Panc1 (cell line): ENCODE data around the gene BMI1. TPM values are rescaled to one million over a fixed set of nuclear protein-coding genes. Genes with fewer than 3 reads are reported as not detected.

Experiments
- ATAC-seq: fragments of 200-7000 bp; cut with Tn5 transposase; 2 replicates; pipeline ENCODE4 v1.9.1; 2020; ENCODE audit warnings: mild to moderate bottlenecking, moderate library complexity
- BruUV-seq: library from RNA; stranded (reverse); fragments of 400-500 nt; replicated peaks from 2 replicates; lab custom pipeline; 2021; lab: Mats Ljungman, UMichigan
- CTCF ChIA-PET: fragments of 300-600 bp; sonication (Branson Sonifier 250); formaldehyde crosslinking; loops from one replicate; lab custom pipeline; 2022; ENCODE audit warnings: antibody characterized with exemption; lab: Charles Lee
- POLR2A ChIA-PET: fragments of 300-600 bp; sonication (Branson Sonifier 250); formaldehyde crosslinking; loops from one replicate; lab custom pipeline; 2022; ENCODE audit warnings: antibody characterized with exemption; lab: Charles Lee
- DNase-seq: peaks from one replicate; pipeline ENCODE4 v3.0.0-alpha.2; 2010; ENCODE audit warnings: low read depth, low spot score
- H3K27ac ChIP-seq: 2 replicates; pipeline ENCODE4 v1.5.1; 2011; ENCODE audit warnings: mild to moderate bottlenecking, low read length, inconsistent platforms
- H3K27me3 ChIP-seq: fragments of 200-500 bp; sonication (Bioruptor generic); 2 replicates; pipeline ENCODE4 v1.6.0; 2014; ENCODE audit warnings: low read length, inconsistent platforms; ENCODE audit not compliant: control insufficient read depth, insufficient read depth
- H3K36me3 ChIP-seq: fragments of 200-500 bp; sonication (Bioruptor generic); 2 replicates; pipeline ENCODE4 v1.5.1; 2014; ENCODE audit warnings: inconsistent platforms, mild to moderate bottlenecking, low read length, moderate library complexity; ENCODE audit not compliant: control insufficient read depth, insufficient read depth
- H3K4me1 ChIP-seq: 2 replicates; pipeline ENCODE4 v1.5.1; 2011; ENCODE audit warnings: inconsistent platforms, mild to moderate bottlenecking, low read length, moderate library complexity; ENCODE audit not compliant: control insufficient read depth, insufficient read depth
- H3K4me3 ChIP-seq, 2 experiments: 2 replicates each; pipeline ENCODE4 v1.5.1; 2011 to 2012; ENCODE audit warnings: low read depth in 2 of 2, low read length in 2 of 2, mild to moderate bottlenecking in 2 of 2, inconsistent platforms in 1 of 2, moderate library complexity in 1 of 2
- H3K9me3 ChIP-seq: fragments of 200-500 bp; sonication (Bioruptor generic); 2 replicates; pipeline ENCODE4 v1.5.1; 2014; ENCODE audit warnings: low read depth, mild to moderate bottlenecking, inconsistent platforms, low read length, moderate library complexity; ENCODE audit not compliant: control insufficient read depth, insufficient read depth
- POLR2AphosphoS5 ChIP-seq: IDR thresholded peaks from 2 replicates; pipeline ENCODE4 v1.6.1; 2012; ENCODE audit warnings: mild to moderate bottlenecking, low read depth, low read length, moderate library complexity
- SIN3A ChIP-seq: IDR thresholded peaks from 2 replicates; pipeline ENCODE4 v1.6.1; 2012; ENCODE audit warnings: low read depth, mild to moderate bottlenecking, low read length, moderate library complexity, borderline replicate concordance; ENCODE audit not compliant: insufficient read depth
- TCF7L2 ChIP-seq: IDR thresholded peaks from 2 replicates; pipeline ENCODE4 v1.6.1; 2011; ENCODE audit warnings: mild to moderate bottlenecking, low read depth, low read length, inconsistent platforms
- in situ Hi-C: cut with HindIII; loops from 2 replicates; pipeline ENCODE4 v1.10.0; 2016; ENCODE audit warnings: low sequenced_read_pairs, low pct_unique_long_range_greater_than_20kb
- intact Hi-C: fragments of 100-400 bp; cut with micrococcal nuclease; formaldehyde crosslinking; loops from one replicate; pipeline ENCODE4 v1.10.0; 2022; ENCODE audit not compliant: unreplicated experiment
- total RNA-seq: library from RNA; stranded (reverse); gene quantifications from one replicate; pipeline ENCODE4 v1.2.1, GENCODE V29; 2021; ENCODE audit not compliant: unreplicated experiment
- TF ChIP-seq, protein P1 (sequence below): fragments of 450-650 bp; IDR thresholded peaks from 2 replicates; pipeline ENCODE4 v1.5.1; 2017; ENCODE audit warnings: mild to moderate bottlenecking
- TF ChIP-seq, protein P2 (sequence below), 2 experiments: IDR thresholded peaks; 2 replicates each; pipeline ENCODE4 v1.6.1; 2011 to 2012; ENCODE audit warnings: low read depth in 2 of 2, control low read depth in 1 of 2, low read length in 1 of 2, mild to moderate bottlenecking in 1 of 2, moderate library complexity in 1 of 2; ENCODE audit not compliant: insufficient read depth in 1 of 2

BMI1 gene
- total RNA-seq, 1 experiment from 2014 or later, result 55.1 TPM

DNA sequence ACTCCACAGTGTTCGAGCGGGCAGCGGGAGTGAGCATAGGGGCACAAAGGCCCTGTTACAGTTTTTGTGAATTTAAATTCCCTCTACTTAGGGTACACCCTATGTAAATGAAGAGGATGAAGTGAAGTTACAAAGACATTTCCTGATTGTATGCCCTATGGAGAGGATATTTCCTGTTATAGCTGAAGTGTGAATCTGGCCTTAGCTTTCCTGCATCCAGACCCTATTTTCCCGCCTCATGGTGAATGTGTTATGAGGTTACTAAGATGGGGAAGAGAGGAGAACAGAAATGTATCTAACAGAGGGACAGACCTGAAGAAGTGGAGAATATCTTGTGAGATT, 42.5 kb upstream of the BMI1 start:
- CTCF ChIA-PET, result no interaction called here
- in situ Hi-C loops, result no loop called here
- H3K36me3 ChIP-seq, result no peaks in the 10 kb centered on the region

DNA sequence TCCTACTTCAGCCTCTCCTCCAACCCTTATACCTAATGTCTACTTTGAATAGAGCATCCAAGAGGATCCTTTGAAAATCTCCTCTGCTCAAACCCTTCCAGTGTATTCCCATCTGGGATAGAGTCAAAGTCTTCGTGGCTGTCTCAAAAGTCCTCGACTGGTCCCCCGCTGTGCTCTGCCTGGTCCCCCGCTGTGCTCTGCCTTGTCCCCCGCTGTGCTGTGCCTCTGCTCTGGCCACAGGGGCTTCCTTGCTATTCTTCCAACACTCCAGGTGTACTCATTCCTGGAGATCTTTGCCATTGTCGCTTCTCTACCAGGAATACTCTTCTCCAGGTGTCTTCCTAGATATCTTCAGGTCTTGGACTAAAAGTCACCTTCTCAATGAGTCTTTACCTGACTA, 40.8 kb upstream of the BMI1 start:
- H3K4me1 ChIP-seq, result peaks cover 2% of the 10 kb centered on the region; the same call in 1 of the 2 replicates
- POLR2A ChIA-PET, result no interaction called here
- intact Hi-C loops, result no loop called here

More for the DNA sequence above, 42.5 kb upstream of the BMI1 start:
- intact Hi-C loops, result no loop called here
- Histone ChIP-seq H3K4me1 (peaks cover 2% of the 10 kb centered on the region; the same call in 1 of the 2 replicates), H3K27me3 (no peaks in the 10 kb centered on the region), H3K27ac (peak overlapping the region; percentile 79), H3K4me3 (peak overlapping the region; percentile 50 to 77), H3K9me3 (no peaks in the 10 kb centered on the region)
- BruUV-seq, result no TSS peak
- ATAC-seq, result peak; percentile 72
- no peak for DNase-seq
- no peak for TF ChIP-seq TCF7L2
- no peak for TF ChIP-seq POLR2AphosphoS5
- TF ChIP-seq, protein P1, sequence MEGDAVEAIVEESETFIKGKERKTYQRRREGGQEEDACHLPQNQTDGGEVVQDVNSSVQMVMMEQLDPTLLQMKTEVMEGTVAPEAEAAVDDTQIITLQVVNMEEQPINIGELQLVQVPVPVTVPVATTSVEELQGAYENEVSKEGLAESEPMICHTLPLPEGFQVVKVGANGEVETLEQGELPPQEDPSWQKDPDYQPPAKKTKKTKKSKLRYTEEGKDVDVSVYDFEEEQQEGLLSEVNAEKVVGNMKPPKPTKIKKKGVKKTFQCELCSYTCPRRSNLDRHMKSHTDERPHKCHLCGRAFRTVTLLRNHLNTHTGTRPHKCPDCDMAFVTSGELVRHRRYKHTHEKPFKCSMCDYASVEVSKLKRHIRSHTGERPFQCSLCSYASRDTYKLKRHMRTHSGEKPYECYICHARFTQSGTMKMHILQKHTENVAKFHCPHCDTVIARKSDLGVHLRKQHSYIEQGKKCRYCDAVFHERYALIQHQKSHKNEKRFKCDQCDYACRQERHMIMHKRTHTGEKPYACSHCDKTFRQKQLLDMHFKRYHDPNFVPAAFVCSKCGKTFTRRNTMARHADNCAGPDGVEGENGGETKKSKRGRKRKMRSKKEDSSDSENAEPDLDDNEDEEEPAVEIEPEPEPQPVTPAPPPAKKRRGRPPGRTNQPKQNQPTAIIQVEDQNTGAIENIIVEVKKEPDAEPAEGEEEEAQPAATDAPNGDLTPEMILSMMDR, result no peak
- TF ChIP-seq, protein P2, sequence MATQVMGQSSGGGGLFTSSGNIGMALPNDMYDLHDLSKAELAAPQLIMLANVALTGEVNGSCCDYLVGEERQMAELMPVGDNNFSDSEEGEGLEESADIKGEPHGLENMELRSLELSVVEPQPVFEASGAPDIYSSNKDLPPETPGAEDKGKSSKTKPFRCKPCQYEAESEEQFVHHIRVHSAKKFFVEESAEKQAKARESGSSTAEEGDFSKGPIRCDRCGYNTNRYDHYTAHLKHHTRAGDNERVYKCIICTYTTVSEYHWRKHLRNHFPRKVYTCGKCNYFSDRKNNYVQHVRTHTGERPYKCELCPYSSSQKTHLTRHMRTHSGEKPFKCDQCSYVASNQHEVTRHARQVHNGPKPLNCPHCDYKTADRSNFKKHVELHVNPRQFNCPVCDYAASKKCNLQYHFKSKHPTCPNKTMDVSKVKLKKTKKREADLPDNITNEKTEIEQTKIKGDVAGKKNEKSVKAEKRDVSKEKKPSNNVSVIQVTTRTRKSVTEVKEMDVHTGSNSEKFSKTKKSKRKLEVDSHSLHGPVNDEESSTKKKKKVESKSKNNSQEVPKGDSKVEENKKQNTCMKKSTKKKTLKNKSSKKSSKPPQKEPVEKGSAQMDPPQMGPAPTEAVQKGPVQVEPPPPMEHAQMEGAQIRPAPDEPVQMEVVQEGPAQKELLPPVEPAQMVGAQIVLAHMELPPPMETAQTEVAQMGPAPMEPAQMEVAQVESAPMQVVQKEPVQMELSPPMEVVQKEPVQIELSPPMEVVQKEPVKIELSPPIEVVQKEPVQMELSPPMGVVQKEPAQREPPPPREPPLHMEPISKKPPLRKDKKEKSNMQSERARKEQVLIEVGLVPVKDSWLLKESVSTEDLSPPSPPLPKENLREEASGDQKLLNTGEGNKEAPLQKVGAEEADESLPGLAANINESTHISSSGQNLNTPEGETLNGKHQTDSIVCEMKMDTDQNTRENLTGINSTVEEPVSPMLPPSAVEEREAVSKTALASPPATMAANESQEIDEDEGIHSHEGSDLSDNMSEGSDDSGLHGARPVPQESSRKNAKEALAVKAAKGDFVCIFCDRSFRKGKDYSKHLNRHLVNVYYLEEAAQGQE (IDR thresholded peaks at IDR 0.05; ENCODE audit: insufficient read depth in 1 of 2, low read depth in 2 of 2, low read length in 1 of 2), result no peak
- TF ChIP-seq SIN3A, result no peak
- POLR2A ChIA-PET, result no interaction called here

More for the DNA sequence above, 40.8 kb upstream of the BMI1 start:
- TF ChIP-seq TCF7L2, result no peak
- TF ChIP-seq POLR2AphosphoS5, result no peak
- TF ChIP-seq, protein P1, result no peak
- no peak for TF ChIP-seq SIN3A
- TF ChIP-seq, protein P2 (IDR thresholded peaks at IDR 0.05; ENCODE audit: insufficient read depth in 1 of 2, low read depth in 2 of 2, low read length in 1 of 2), result no peak
- BruUV-seq, result no TSS peak
- Histone ChIP-seq H3K36me3 (no peaks in the 10 kb centered on the region), H3K27me3 (no peaks in the 10 kb centered on the region), H3K9me3 (no peaks in the 10 kb centered on the region), H3K4me3 (no peak overlapping the region), H3K27ac (no peak overlapping the region)
- in situ Hi-C loops, result no loop called here
- ATAC-seq (no peak), DNase-seq (no peak)
- CTCF ChIA-PET, result no interaction called here
